ENCODE measurements around the gene NR4A1. TPM values are rescaled to one million over a fixed set of nuclear protein-coding genes. Genes with fewer than 3 reads are reported as not detected.

The NR4A1 gene
- total and polyA plus RNA-seq, 5 donors from 2014 or later, result 0.22 to 143 (median 0.53) TPM

Other genes with a start within 250 kb of the NR4A1 start
- 0.27 TPM for gene FIGNL2, start 202.7 kb upstream of the NR4A1 start, total RNA-seq
- gene FIGNL2, start 202.7 kb upstream of the NR4A1 start, polyA plus RNA-seq, result under 1 TPM in 2 of 4 donors, not detected in 2; 0.06 to 0.10 TPM
- not detected for gene ANKRD33, start 163.3 kb upstream of the NR4A1 start, total RNA-seq
- gene ANKRD33, start 163.3 kb upstream of the NR4A1 start, polyA plus RNA-seq, result not detected
- gene ACVRL1, start 143.9 kb upstream of the NR4A1 start, total RNA-seq, result not detected
- gene ACVRL1, start 143.9 kb upstream of the NR4A1 start, polyA plus RNA-seq, result not detected
- gene ACVR1B, start 99.7 kb upstream of the NR4A1 start, total RNA-seq, result 6.5 TPM
- 1 to 10 TPM in 3 of 4 donors, under 1 TPM in 1; 0.47 to 2.3 (median 1.2) TPM for gene ACVR1B, start 99.7 kb upstream of the NR4A1 start, polyA plus RNA-seq
- 253 TPM for gene TAMALIN, start 44.5 kb upstream of the NR4A1 start, total RNA-seq
- 1 to 10 TPM in 2 of 4 donors, under 1 TPM in 2; 0.37 to 4.3 (median 0.91) TPM for gene TAMALIN, start 44.5 kb upstream of the NR4A1 start, polyA plus RNA-seq
- 33.5 TPM for gene ATG101, start 18.5 kb downstream of the NR4A1 start, total RNA-seq
- 10 to 100 TPM; 30.1 to 38.2 (median 34.8) TPM for gene ATG101, start 18.5 kb downstream of the NR4A1 start, polyA plus RNA-seq
- 0.54 TPM for gene SMIM41, start 28.3 kb downstream of the NR4A1 start, total RNA-seq
- not detected for gene SMIM41, start 28.3 kb downstream of the NR4A1 start, polyA plus RNA-seq
- gene KRT80, start 140.6 kb downstream of the NR4A1 start, total RNA-seq, result not detected
- gene KRT80, start 140.6 kb downstream of the NR4A1 start, polyA plus RNA-seq, result not detected
- not detected for gene KRT7, start 181.8 kb downstream of the NR4A1 start, total RNA-seq
- 1 to 10 TPM in 1 of 4 donors, under 1 TPM in 1, not detected in 2; 0.56 to 1.4 TPM for gene KRT7, start 181.8 kb downstream of the NR4A1 start, polyA plus RNA-seq
- not detected for gene KRT86, start 223.2 kb downstream of the NR4A1 start, total RNA-seq
- under 1 TPM in 1 of 4 donors, not detected in 3; 0.10 TPM for gene KRT86, start 223.2 kb downstream of the NR4A1 start, polyA plus RNA-seq
- not detected for gene KRT81, start 240.1 kb downstream of the NR4A1 start, total RNA-seq
- not detected for gene KRT81, start 240.1 kb downstream of the NR4A1 start, polyA plus RNA-seq